Endothelial cell of umbilical vein (primary cell): ENCODE results near the gene DIMT1. TPM values are rescaled to one million over a fixed set of nuclear protein-coding genes. Genes with fewer than 3 reads are reported as not detected.

ENCODE experiments used
- Bru-seq: library from RNA; stranded (reverse); fragments of 400-500 nt; gene quantifications from one replicate; lab custom pipeline; 2021; lab: Mats Ljungman, UMichigan
- BruChase-seq, 2 experiments: library from RNA; stranded (reverse); fragments of 400-500 nt; gene quantifications; one replicate each; lab custom pipeline; 2021; lab: Mats Ljungman, UMichigan
- BruUV-seq: library from RNA; stranded (reverse); fragments of 400-500 nt; replicated peaks from 2 replicates; lab custom pipeline; 2021; lab: Mats Ljungman, UMichigan
- CTCF ChIA-PET: fragments of 300-600, 350-600 bp; sonication (Branson Sonifier 250); formaldehyde crosslinking; loops from one replicate; lab custom pipeline; 2021; ENCODE audit warnings: antibody characterized with exemption, inconsistent platforms; lab: Charles Lee
- POLR2A ChIA-PET: fragments of 300-600, 350-600 bp; sonication (Branson Sonifier 250); formaldehyde crosslinking; loops from one replicate; lab custom pipeline; 2021; ENCODE audit warnings: antibody characterized with exemption, inconsistent platforms; lab: Charles Lee
- DNase-seq: peaks from one replicate; pipeline ENCODE4 v3.0.0-alpha.2; 2011; ENCODE audit warnings: low read depth, low spot score
- FAIRE-seq: peaks from 2 replicates; lab custom pipeline; 2011; peaks lifted over from hg19 to GRCh38; lab: Jason Lieb, UNC
- H2AFZ ChIP-seq: 2 replicates; pipeline ENCODE4 v1.6.0; 2012; ENCODE audit warnings: low read depth, low read length, control low read depth, inconsistent platforms
- H3K27ac ChIP-seq: 2 replicates; pipeline ENCODE4 v1.5.1; 2011; ENCODE audit warnings: low read depth, mild to moderate bottlenecking, control low read depth, low read length, moderate library complexity; ENCODE audit not compliant: insufficient read depth
- H3K27me3 ChIP-seq, 2 experiments: 2 replicates each; pipeline versions ENCODE4 v1.6.0 to v1.6.1; 2011; ENCODE audit warnings: low read length in 2 of 2, mixed read lengths in 1 of 2; ENCODE audit not compliant: control insufficient read depth in 2 of 2, insufficient read depth in 2 of 2
- H3K36me3 ChIP-seq, 2 experiments: 2 replicates in 1 of 2; 3 replicates in 1 of 2; pipeline ENCODE4 v1.5.1; 2011; ENCODE audit warnings: low read length in 2 of 2, mild to moderate bottlenecking in 1 of 2, moderate library complexity in 1 of 2; ENCODE audit not compliant: control insufficient read depth in 2 of 2, insufficient read depth in 2 of 2; ENCODE audit errors: extremely low read depth in 1 of 2
- H3K4me1 ChIP-seq: 3 replicates; pipeline ENCODE4 v1.5.1; 2011; ENCODE audit warnings: mild to moderate bottlenecking, low read length; ENCODE audit not compliant: control insufficient read depth, insufficient read depth; ENCODE audit errors: extremely low read depth
- H3K4me2 ChIP-seq: 2 replicates; pipeline ENCODE4 v1.6.1; 2011; ENCODE audit warnings: low read length, control low read depth, mixed read lengths; ENCODE audit not compliant: insufficient read depth
- H3K4me3 ChIP-seq, 3 experiments: fragments of 200-600 bp in 1 of 3; sonication (generic), shearing (Covaris generic) in 1 of 3; replicated peaks in 1 of 3; 2 replicates each; pipeline ENCODE4 v1.5.1; 2011 to 2016; ENCODE audit warnings: control low read depth in 3 of 3, low read length in 3 of 3, mild to moderate bottlenecking in 2 of 3, inconsistent platforms in 1 of 3, low read depth in 1 of 3, moderate library complexity in 1 of 3; ENCODE audit not compliant: insufficient read depth in 1 of 3
- H3K79me2 ChIP-seq: 2 replicates; pipeline ENCODE4 v1.6.0; 2012; ENCODE audit warnings: low read length, inconsistent platforms; ENCODE audit not compliant: control insufficient read depth, insufficient read depth
- H3K9ac ChIP-seq: replicated peaks from 2 replicates; pipeline ENCODE3; 2011; ENCODE audit warnings: low read length, control low read depth; ENCODE audit not compliant: insufficient read depth; ENCODE audit errors: extremely low read depth
- H3K9me1 ChIP-seq: replicated peaks from 3 replicates; pipeline ENCODE4 v1.6.0; 2011; ENCODE audit warnings: mild to moderate bottlenecking, low read length; ENCODE audit not compliant: control insufficient read depth, insufficient read depth; ENCODE audit errors: extremely low read depth
- H3K9me3 ChIP-seq: replicated peaks from 2 replicates; pipeline ENCODE4 v1.5.1; 2012; ENCODE audit warnings: low read length, inconsistent platforms; ENCODE audit not compliant: control insufficient read depth, insufficient read depth
- H4K20me1 ChIP-seq: replicated peaks from 2 replicates; pipeline ENCODE3; 2011; ENCODE audit warnings: mild to moderate bottlenecking, low read length; ENCODE audit not compliant: control insufficient read depth, insufficient read depth; ENCODE audit errors: extremely low read depth
- EZH2 ChIP-seq: IDR thresholded peaks from 2 replicates; pipeline ENCODE4 v1.6.1; 2012; ENCODE audit warnings: borderline replicate concordance, low read depth, mild to moderate bottlenecking, moderate library complexity, low read length, inconsistent platforms; ENCODE audit not compliant: severe bottlenecking
- FOS ChIP-seq: IDR thresholded peaks from 2 replicates; pipeline ENCODE4 v1.6.1; 2011; ENCODE audit warnings: mild to moderate bottlenecking, low read length, moderate library complexity, borderline replicate concordance; ENCODE audit not compliant: insufficient read depth
- GATA2 ChIP-seq: IDR thresholded peaks from 2 replicates; pipeline ENCODE4 v1.7.0; 2011; ENCODE audit warnings: low read depth, mild to moderate bottlenecking, moderate library complexity, mixed read lengths, low read length; ENCODE audit not compliant: insufficient read length, insufficient read depth
- JUN ChIP-seq: IDR thresholded peaks from 2 replicates; pipeline ENCODE4 v1.6.1; 2011; ENCODE audit warnings: borderline replicate concordance, low read depth; ENCODE audit not compliant: insufficient read length, insufficient read depth
- MYC ChIP-seq: IDR thresholded peaks from one replicate; pipeline ENCODE4 v1.6.1; 2011; ENCODE audit warnings: mild to moderate bottlenecking, low read depth, low read length
- POLR2A ChIP-seq: IDR thresholded peaks from 2 replicates; pipeline ENCODE4 v1.6.1; 2012; ENCODE audit warnings: low read depth, mild to moderate bottlenecking, control low read depth, low read length
- POLR2AphosphoS5 ChIP-seq: IDR thresholded peaks from 2 replicates; pipeline ENCODE4 v1.6.1; 2012; ENCODE audit warnings: low read depth, mild to moderate bottlenecking, control low read depth, low read length, moderate library complexity; ENCODE audit not compliant: insufficient read depth
- dilution Hi-C: fragments of 300-500 bp; cut with MboI; formaldehyde crosslinking; loops from one replicate; pipeline ENCODE4 v1.15.0; 2019; ENCODE audit warnings: low sequenced_read_pairs; ENCODE audit not compliant: extremely low pct_ligation_motif_present
- intact Hi-C: fragments of 100-400 bp; cut with micrococcal nuclease; formaldehyde crosslinking; loops from one replicate; pipeline ENCODE4 v1.10.0; 2022
- long read RNA-seq: library from polyadenylated mRNA; stranded (forward); transcript quantifications from one replicate; pipeline ENCODE4 v2.0.0, GENCODE V29; 2021
- polyA minus RNA-seq, 3 experiments: library from RNA; depleted of rRNA, polyadenylated mRNA; stranded (reverse); fragments of >200 nt; gene quantifications; 1 replicate in 1 of 3; 2 replicates in 2 of 3; pipeline ENCODE4 v1.2.3, GENCODE V29; 2011
- polyA plus RNA-seq, 4 experiments: library from polyadenylated mRNA; depleted of rRNA in 3 of 4; stranded (reverse) in 3 of 4; unstranded in 1 of 4; fragments of >200 nt; gene quantifications; 2 replicates each; pipeline versions ENCODE4 v1.2.1 to v1.2.3, GENCODE V29; 2011 to 2012; ENCODE audit warnings: missing spikeins in 1 of 4
- total RNA-seq: library from RNA; stranded (reverse); gene quantifications from 2 replicates; pipeline ENCODE4 v1.2.3, GENCODE V29; 2021
- TF ChIP-seq, protein P1 (sequence below): IDR thresholded peaks from 2 replicates; pipeline ENCODE4 v1.6.1; 2011; ENCODE audit not compliant: insufficient read depth, insufficient read length
- TF ChIP-seq, protein P2 (sequence below), 2 donors: IDR thresholded peaks; 1 replicate in 1 of 2; 2 replicates in 1 of 2; pipeline ENCODE4 v1.5.1; 2011; ENCODE audit warnings: low read length in 2 of 2, mild to moderate bottlenecking in 2 of 2, moderate library complexity in 2 of 2, control low read depth in 1 of 2, inconsistent platforms in 1 of 2, low read depth in 1 of 2; ENCODE audit not compliant: insufficient read depth in 1 of 2; ENCODE audit errors: extremely low read depth in 1 of 2

Gene DIMT1
- total RNA-seq, result 29.7 and 34.4 TPM in 2 replicates
- 16.2 and 21.9 TPM in 2 replicates for polyA plus RNA-seq
- polyA plus RNA-seq (2011; cell fraction: cytosol; rRNA removed), result 24.9 and 26.4 TPM in 2 replicates
- polyA plus RNA-seq (2011; cell fraction: nucleus; rRNA removed), result 20.5 and 26.0 TPM in 2 replicates
- polyA plus RNA-seq (2012), result 31.8 and 40.9 TPM in 2 replicates
- polyA minus RNA-seq, result 7.6 and 11.1 TPM in 2 replicates
- 11.1 TPM for polyA minus RNA-seq (2011; cell fraction: cytosol; rRNA and poly(A)+ RNA removed)
- 8.6 and 11.0 TPM in 2 replicates for polyA minus RNA-seq (2011; cell fraction: nucleus; rRNA and poly(A)+ RNA removed)
- percentile 79 among the genes with signal in this experiment for Bru-seq, nascent RNA
- BruChase-seq, experiment 1, labeled RNA remaining after a 6-hour chase, result percentile 71 among the genes with signal in this experiment
- percentile 70 among the genes with signal in this experiment for BruChase-seq, experiment 2, labeled RNA remaining after a 2-hour chase
- long read RNA-seq, transcript DIMT1-201 (12 exons, 2,859 nt), result major isoform, 111 of 127 reads
- long read RNA-seq, partial matches to known transcripts, result 3 of 127 reads
- long read RNA-seq, other reads (novel, unspliced or antisense), result 12 of 127 reads

GRCh38 chr5:62403411-62404250 is at the start of gene DIMT1:
Gene DIMT1 (minus strand): TSS chr5:62403905. CDS start chr5:62403772, 133 bp downstream.
- peak within 1 kb of the TSS; percentile 90 for H3K27ac ChIP-seq
- DNase-seq (peak; percentile 98), FAIRE-seq (peak; percentile 94)
- POLR2A ChIA-PET, result interaction anchor here (0.8 to 2.7 kb wide), 8 partner anchors 9 to 180 kb away, joined by 4 to 39 read pairs (median 5); partner anchors contain the start of genes IPO11 and KIF2A
- H3K27me3 ChIP-seq, result no peaks in the 10 kb centered on the region
- BruUV-seq, result TSS peak; percentile 61
- intact Hi-C loops, result loop anchor here (1.0 to 2.0 kb wide), 3 partner anchors 9 to 179 kb away; partner anchors contain the start of genes IPO11 and KIF2A
- CTCF ChIA-PET, result interaction anchor here (0.9 to 2.7 kb wide), 11 partner anchors 9 to 375 kb away, joined by 3 to 14 read pairs (median 6); partner anchors contain the start of genes IPO11 and KIF2A
- H4K20me1 ChIP-seq, result no peaks in the 10 kb centered on the region
- peak within 1 kb of the TSS; percentile 59 to 91 (median 88) for H3K4me3 ChIP-seq
- H3K36me3 ChIP-seq, result peaks cover 0 to 8% of the 10 kb centered on the region in 2 experiments
- H3K9me3 ChIP-seq, result no peaks in the 10 kb centered on the region
- dilution Hi-C loops, result no loop called here
- H2AFZ ChIP-seq, result peak within 1 kb of the TSS; percentile 97
- H3K9ac ChIP-seq, result peak within 1 kb of the TSS; percentile 93
- H3K4me2 ChIP-seq, result peak within 1 kb of the TSS; percentile 94
- H3K9me1 ChIP-seq, result no peaks in the 10 kb centered on the region
- peaks cover 16% of the 10 kb centered on the region for H3K79me2 ChIP-seq
- TF ChIP-seq EZH2 (no peak), POLR2AphosphoS5 (peak; percentile 80), FOS (no peak), GATA2 (no peak), MYC (peak; percentile 37), JUN (no peak), POLR2A (peak; percentile 98)
- TF ChIP-seq, protein P1, sequence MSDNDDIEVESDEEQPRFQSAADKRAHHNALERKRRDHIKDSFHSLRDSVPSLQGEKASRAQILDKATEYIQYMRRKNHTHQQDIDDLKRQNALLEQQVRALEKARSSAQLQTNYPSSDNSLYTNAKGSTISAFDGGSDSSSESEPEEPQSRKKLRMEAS, result peak; percentile 92
- TF ChIP-seq, protein P2, sequence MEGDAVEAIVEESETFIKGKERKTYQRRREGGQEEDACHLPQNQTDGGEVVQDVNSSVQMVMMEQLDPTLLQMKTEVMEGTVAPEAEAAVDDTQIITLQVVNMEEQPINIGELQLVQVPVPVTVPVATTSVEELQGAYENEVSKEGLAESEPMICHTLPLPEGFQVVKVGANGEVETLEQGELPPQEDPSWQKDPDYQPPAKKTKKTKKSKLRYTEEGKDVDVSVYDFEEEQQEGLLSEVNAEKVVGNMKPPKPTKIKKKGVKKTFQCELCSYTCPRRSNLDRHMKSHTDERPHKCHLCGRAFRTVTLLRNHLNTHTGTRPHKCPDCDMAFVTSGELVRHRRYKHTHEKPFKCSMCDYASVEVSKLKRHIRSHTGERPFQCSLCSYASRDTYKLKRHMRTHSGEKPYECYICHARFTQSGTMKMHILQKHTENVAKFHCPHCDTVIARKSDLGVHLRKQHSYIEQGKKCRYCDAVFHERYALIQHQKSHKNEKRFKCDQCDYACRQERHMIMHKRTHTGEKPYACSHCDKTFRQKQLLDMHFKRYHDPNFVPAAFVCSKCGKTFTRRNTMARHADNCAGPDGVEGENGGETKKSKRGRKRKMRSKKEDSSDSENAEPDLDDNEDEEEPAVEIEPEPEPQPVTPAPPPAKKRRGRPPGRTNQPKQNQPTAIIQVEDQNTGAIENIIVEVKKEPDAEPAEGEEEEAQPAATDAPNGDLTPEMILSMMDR (IDR thresholded peaks at IDR 0.05; ENCODE audit: extremely low read depth in 1 of 2, insufficient read depth in 1 of 2, low read depth in 1 of 2, low read length in 2 of 2), result no peak
- H3K4me1 ChIP-seq, result peaks cover 13% of the 10 kb centered on the region
